PFSK-1 (cell line): ENCODE data around the gene ATG9B.
A peak's percentile ranks its signal among the peaks of the same experiment; 100 is the strongest.

Source experiments
- FOXP2 ChIP-seq: optimal IDR thresholded peaks from 2 replicates; pipeline ENCODE3; 2011; ENCODE audit warnings: borderline replicate concordance, control low read depth, inconsistent platforms; ENCODE audit not compliant: insufficient read depth; ENCODE audit errors: extremely low read length, extremely low read depth
- POLR2AphosphoS5 ChIP-seq: IDR thresholded peaks from 2 replicates; pipeline ENCODE4 v1.6.1; 2012; ENCODE audit warnings: low read depth, mild to moderate bottlenecking, control low read depth, low read length, moderate library complexity
- SIN3A ChIP-seq: IDR thresholded peaks from 2 replicates; pipeline ENCODE4 v1.6.1; 2012; ENCODE audit warnings: mild to moderate bottlenecking, low read length, moderate library complexity, borderline replicate concordance; ENCODE audit not compliant: insufficient read depth
- TAF1 ChIP-seq: IDR thresholded peaks from 2 replicates; pipeline ENCODE4 v1.6.1; 2012; ENCODE audit warnings: low read length, control low read depth, borderline replicate concordance; ENCODE audit not compliant: insufficient read depth
- TF ChIP-seq, protein P1 (sequence below), 2 experiments: IDR thresholded peaks; 2 replicates each; pipeline versions ENCODE4 v1.6.1 to v1.8.0; 2011 to 2012; ENCODE audit warnings: low read depth in 2 of 2, low read length in 2 of 2, control low read depth in 1 of 2, inconsistent platforms in 1 of 2, mild to moderate bottlenecking in 1 of 2, moderate library complexity in 1 of 2; ENCODE audit not compliant: insufficient read depth in 1 of 2

Gene ATG9B

DNA sequence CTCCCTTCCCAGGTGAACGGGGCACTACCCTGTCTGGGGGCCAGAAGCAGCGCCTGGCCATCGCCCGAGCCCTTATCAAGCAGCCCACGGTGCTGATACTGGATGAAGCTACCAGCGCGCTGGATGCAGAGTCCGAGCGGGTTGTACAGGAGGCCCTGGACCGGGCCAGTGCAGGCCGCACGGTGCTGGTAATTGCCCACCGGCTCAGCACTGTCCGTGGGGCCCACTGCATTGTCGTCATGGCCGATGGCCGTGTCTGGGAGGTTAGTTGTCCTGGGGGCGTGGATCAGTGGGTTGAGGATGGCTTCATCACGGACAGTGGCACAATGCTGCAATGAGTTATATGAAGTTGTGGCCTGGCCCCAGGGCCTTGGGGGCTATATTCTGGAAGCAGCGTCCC lies 19.7 kb upstream of the ATG9B start:
- TF ChIP-seq, protein P1, sequence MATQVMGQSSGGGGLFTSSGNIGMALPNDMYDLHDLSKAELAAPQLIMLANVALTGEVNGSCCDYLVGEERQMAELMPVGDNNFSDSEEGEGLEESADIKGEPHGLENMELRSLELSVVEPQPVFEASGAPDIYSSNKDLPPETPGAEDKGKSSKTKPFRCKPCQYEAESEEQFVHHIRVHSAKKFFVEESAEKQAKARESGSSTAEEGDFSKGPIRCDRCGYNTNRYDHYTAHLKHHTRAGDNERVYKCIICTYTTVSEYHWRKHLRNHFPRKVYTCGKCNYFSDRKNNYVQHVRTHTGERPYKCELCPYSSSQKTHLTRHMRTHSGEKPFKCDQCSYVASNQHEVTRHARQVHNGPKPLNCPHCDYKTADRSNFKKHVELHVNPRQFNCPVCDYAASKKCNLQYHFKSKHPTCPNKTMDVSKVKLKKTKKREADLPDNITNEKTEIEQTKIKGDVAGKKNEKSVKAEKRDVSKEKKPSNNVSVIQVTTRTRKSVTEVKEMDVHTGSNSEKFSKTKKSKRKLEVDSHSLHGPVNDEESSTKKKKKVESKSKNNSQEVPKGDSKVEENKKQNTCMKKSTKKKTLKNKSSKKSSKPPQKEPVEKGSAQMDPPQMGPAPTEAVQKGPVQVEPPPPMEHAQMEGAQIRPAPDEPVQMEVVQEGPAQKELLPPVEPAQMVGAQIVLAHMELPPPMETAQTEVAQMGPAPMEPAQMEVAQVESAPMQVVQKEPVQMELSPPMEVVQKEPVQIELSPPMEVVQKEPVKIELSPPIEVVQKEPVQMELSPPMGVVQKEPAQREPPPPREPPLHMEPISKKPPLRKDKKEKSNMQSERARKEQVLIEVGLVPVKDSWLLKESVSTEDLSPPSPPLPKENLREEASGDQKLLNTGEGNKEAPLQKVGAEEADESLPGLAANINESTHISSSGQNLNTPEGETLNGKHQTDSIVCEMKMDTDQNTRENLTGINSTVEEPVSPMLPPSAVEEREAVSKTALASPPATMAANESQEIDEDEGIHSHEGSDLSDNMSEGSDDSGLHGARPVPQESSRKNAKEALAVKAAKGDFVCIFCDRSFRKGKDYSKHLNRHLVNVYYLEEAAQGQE (IDR thresholded peaks at IDR 0.05; ENCODE audit: insufficient read depth in 1 of 2, low read depth in 2 of 2, low read length in 2 of 2), result no peak
- no peak for TF ChIP-seq TAF1
- TF ChIP-seq POLR2AphosphoS5, result no peak
- no peak for TF ChIP-seq FOXP2
- TF ChIP-seq SIN3A, result no peak

DNA sequence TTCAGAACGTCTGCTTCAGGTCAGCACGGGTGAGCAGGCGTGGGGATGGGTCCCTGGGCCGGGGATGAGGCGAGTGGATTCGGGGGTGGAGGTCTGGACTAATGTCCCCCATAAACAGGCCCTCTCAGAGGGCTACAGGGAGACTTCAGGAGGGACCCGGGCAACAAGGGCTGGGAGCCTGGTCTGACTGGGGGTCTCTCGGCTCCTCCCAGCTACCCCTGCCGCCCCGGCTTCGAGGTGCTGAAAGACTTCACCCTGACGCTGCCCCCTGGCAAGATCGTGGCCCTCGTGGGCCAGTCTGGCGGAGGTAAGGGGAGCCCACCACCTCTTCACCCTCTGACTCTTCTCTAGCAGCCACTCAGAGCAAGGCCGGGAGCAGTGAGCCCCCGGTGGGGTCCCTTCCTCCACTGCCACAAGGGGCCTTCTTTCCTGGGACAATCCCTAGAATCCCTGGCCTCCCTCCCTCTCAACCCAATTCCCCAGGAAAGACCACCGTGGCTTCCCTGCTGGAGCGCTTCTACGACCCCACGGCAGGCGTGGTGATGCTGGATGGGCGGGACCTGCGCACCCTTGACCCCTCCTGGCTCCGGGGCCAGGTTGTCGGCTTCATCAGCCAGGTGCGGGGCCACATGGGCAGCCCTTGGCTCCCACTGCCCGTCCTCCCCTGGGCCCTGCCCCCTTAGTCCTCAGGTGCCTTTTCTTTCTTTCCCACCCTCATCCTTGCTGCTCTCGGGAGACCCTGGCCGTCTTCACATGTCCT lies 16.5 kb upstream of the ATG9B start:
- no peak for TF ChIP-seq FOXP2
- TF ChIP-seq, protein P1 (IDR thresholded peaks at IDR 0.05; ENCODE audit: insufficient read depth in 1 of 2, low read depth in 2 of 2, low read length in 2 of 2), result no peak
- no peak for TF ChIP-seq SIN3A
- TF ChIP-seq POLR2AphosphoS5, result no peak
- no peak for TF ChIP-seq TAF1

DNA sequence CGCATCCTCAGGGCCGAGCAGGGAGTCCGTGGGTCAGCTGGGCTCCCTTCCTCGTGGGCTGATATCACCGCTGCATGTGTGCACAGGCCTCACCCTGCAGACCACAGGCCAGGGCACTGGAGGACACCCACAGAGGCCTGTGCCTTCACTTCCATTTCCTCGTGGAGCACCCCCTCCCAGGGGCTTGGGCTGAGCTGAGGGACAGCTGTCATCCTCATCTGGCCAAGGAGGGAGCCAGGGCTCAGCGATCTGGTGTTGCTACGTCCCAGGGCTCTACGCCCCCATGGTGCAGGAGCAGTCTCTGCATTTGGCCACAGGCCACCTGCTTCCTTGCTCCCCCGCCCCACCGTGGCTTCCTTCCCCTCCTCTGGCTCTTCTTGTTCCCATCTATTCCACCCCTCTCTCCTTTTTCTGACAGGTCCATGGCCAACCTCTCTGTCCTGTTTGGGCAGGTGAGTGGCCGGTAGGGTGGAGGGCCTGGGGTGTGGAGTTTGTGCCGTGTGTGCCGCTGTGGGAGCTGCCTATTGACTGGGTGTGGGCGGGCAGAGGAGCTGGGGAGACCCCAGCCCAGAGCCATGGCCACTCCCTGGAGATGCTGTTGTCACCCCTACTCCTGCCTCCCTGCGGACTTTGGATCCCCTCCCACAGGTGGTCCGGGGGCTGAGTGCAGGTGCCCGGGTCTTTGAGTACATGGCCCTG lies 15.7 kb upstream of the ATG9B start:
- TF ChIP-seq SIN3A (no peak), FOXP2 (no peak), POLR2AphosphoS5 (no peak), TAF1 (no peak)
- TF ChIP-seq, protein P1 (IDR thresholded peaks at IDR 0.05; ENCODE audit: insufficient read depth in 1 of 2, low read depth in 2 of 2, low read length in 2 of 2), result no peak

DNA sequence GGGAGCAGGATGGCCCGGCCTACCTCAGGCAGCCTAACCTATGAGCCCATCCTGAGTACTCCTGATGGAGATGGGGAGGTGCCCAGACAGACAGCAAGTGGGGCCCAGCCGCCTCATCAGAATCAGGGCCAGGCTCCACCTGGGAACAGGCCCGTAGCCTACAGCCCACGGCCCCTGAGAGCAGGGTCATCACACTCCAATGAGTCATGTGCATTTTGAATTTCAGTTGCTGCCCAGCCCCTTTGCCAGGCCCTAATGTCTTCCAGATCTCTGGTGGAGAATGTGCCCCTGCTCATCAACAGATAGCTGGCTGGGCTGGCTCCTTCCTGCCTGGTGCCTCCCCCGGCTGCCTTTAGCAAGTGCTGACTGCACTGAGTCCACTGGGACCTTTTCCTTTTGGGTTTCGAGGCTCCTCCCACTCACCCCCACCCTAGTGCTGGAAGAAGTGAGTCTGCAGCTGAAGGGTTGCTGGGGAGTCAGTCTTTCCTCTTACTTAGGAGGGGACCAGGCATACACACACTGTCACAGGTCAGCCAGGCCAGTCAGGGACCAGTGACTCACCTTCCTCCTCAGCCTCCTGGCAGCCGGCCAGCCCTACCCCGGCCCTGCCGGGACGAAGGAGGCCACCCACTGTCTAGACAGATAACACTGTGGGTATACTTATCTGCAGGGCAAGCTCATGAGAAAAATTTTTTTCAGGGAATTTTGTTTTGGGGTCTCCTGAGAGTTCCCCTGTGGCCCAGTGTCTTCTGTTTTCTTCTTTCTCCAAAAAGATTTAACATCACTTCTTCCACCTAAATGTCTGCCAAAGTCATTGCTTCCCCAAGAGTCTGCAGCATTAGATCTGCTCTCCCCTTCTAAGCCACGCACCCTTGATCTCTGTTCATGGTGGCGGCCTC lies 14.9 kb upstream of the ATG9B start:
- TF ChIP-seq POLR2AphosphoS5 (peak; percentile 48; the same call in 1 of the 2 replicates), TAF1 (peak; percentile 32; the same call in 1 of the 2 replicates), SIN3A (no peak), FOXP2 (peak; percentile 82)
- TF ChIP-seq, protein P1 (IDR thresholded peaks at IDR 0.05; ENCODE audit: insufficient read depth in 1 of 2, low read depth in 2 of 2, low read length in 2 of 2), result no peak; a peak in 1 of 4 replicates
